GM19099 (cell line): ENCODE measurements around the gene CPTP.

Source experiments
- POLR2A ChIP-seq: IDR thresholded peaks from 3 replicates; pipeline ENCODE4 v1.6.1; 2011; ENCODE audit warnings: low read depth; ENCODE audit not compliant: insufficient read length; ENCODE audit errors: extremely low read depth

CPTP gene

DNA sequence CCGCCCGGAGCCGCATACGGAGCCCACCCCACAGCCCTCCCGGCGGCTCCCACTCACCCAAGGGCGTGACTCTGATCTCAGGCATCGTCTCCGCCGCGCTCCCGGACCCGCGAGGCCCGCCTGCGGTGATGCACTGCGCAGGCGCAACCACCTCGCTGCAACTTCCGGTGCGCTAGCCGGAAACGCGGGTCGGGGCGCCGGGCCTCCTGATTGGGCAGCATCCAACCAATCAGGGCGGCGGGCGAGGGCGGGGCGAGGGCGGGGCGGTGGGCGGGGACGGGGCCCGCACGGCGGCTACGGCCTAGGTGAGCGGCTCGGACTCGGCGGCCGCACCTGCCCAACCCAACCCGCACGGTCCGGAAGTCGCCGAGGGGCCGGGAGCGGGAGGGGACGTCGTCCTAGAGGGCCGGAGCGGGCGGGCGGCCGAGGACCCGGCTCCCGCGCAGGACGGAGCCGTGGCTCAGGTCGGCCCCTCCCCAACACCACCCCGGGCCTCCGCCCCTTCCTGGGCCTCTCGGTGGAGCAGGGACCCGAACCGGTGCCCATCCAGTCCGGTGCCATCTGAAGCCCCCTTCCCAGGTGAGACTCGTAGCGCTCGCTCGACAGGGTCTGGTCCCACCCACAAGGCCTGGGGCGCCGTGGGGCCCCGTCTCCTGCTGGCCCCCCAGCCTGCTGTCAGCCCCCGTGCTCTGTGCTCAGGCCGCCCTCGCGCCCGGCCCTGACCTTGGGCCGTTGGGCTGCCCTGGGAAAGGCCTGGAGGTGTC is at the start of gene CPTP, which contains the start of gene INTS11:
TSS of gene CPTP (plus strand) at position 279 of the 764 bp plus-strand sequence. CDS start 2,109 bp downstream, outside the sequence.
TSS of gene INTS11 (minus strand) at position 137 of the 764 bp plus-strand sequence. CDS start at position 85, 52 bp downstream.
- TF ChIP-seq POLR2A: peak; percentile 91

DNA sequence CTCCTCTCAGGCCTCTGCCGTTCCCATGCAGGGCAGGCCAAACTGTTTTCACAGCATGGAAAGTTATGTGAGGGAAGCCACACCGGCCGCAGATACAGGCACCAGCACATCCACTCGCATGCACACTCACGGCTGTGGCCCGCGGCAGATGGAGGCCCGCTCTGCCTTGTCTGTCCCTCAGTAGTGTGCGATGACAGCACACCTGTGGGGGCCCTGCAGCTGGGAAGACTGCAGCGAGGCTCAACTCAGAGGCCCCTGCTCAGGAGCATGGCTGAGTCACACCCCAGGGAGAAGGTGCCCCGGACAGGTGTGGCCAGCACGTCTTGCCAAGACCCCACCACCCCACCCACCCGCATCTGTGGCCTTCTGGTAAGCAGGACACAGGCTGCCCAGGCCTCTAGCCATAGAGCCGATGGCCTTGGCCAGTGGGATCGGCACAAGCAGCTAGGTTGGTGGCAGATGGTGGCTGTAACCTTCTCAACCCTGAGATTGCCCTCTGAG is 49.6 kb upstream of the CPTP start:
- no peak for TF ChIP-seq POLR2A

- TF ChIP-seq POLR2A: no peak
These were observed 48.8 kb upstream of the CPTP start for GRCh38 chr1:1275836-1276235.

DNA sequence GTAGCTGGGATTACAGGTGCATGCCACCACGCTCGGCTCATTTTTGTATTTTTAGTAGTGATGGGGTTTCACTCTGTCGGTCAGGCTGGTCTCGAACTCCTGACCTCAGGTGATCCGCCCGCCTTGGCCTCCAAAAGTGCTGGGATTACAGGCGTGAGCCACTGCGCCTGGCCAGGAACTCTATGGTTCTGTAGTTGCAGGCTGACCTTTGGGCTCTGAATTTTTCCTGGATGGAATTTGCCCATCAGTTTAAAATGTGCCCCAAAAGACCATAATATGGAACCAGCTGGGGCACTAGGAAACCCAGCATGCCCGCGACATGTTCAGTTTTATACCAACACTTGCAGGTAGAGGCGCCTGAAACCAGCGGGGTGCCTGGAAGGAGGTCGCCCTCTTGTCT is 46.0 kb upstream of the CPTP start:
- TF ChIP-seq POLR2A: no peak

- no peak for TF ChIP-seq POLR2A
These were observed 45.6 kb upstream of the CPTP start for GRCh38 chr1:1279028-1279427.

GRCh38 chr1:1280782-1281481 is 43.7 kb upstream of the CPTP start:
- no peak for TF ChIP-seq POLR2A

DNA sequence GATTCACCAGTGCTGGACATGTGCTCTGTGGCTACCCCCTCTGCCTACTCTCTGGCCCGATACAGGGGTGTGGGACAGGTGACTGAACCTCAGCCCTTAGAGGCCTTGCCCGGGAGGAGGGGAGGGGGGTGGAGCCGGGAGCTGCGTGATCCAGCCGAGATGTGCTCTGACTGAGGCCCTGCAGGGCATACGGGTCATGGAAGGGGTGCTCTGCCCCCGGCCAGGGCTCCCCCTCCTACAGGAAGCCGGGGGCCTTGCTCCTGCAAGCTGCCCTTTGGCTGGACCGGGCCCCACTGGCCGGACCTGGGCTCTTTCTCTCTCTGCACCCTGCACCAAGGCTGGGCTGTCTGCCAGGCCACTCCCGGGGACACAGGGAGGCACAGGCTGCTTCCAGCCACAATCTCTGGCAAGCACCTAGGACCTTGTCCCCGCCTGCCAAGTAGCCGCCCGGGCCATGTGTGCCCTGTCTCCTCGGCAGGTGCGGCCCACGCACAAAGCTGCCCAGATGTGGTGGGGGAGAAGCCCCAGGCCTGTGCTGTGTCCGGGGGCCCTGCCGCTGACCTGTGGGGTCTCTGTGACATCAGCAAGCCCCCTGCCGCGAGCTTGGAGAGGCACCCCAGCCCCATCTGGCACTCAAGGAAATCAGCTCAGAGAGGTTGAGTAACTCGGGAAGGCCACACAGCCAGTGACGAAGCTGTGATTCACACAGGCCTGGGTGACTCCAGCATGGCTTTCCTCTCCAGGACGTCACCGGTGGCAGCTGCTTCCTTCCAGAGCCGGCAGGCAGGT is 42.9 kb upstream of the CPTP start:
- TF ChIP-seq POLR2A: no peak

DNA sequence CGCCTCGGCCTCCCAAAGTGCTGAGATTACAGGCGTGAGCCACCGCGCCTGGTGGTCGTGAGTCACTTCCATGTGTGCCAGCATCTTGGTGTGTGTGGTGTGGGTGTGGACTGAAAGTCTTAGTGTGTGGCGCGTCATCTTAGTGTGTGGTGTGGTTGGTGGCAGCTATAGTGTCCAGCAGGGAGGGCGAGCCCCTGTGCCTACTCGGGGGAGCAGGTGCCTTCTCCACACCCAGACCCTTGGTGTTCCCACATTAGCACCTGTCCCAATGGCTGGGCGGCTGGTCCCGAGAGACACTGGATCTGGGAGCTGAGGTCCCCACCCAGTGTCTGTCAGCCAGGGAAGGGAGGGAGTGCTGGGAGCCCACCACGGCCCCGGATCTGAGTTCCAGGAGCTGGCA is 41.6 kb upstream of the CPTP start:
- no peak for TF ChIP-seq POLR2A

DNA sequence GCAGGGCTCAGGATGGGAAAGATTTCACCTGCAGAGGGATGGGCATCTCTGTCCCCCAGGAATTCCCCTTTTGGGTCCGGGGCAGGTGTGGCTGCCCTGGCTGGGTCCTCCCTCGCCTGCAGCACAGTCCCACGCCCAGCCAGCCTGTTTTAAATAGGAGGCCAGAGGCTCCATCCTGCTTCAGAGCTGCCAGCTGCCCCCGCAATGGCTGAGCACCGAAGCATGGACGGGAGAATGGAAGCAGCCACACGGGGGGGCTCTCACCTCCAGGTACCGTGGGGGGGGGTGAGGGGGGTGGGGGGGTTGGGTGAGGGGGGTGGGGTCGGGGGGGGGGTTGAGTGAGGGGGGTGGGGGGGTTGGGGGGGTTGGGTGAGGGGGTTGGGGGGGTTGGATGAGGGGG is 40.8 kb upstream of the CPTP start:
- no peak for TF ChIP-seq POLR2A

DNA sequence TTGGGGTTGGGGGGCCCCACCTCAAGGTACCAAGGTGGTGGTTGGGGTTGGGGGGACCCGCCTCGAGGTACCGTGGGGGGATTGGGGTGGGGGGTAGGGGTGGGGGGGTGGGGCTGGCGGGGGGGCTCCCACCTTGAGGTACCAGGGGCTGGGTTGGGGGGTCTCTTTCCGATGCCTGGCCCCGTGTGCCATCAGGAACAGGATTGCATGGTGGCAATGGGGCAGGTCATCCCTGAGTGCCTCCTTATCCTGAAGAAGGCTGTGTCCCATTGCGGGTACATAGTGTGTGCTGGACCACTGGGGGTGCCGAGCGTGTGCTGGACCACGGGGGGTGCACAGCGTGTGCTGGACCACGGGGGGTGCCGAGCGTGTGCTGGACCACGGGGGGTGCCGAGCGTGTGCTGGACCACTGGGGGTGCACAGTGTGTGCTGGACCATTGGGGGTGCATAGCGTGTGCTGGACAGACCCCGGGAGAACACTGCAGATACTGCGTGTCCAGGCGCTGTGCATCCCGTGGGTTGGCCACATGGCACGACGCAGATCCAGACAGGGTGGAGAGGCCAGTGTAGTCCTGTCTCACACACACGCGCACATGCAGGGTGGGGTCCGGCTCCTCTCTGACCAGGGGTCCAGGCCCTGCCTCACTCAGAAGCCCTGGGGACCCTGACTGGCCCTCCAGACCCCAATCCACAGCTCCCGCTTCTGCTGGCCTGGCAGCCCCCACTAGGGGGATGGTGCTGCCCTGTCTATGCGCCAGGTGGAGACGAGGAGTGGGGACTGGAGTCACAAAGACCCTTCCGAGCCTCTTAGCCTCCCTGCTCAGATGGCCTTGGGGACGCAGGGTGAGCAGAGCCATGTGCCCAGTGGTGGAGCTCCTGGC is 40.1 kb upstream of the CPTP start:
- no peak for TF ChIP-seq POLR2A

GRCh38 chr1:1285102-1285571 is 39.5 kb upstream of the CPTP start:
- no peak for TF ChIP-seq POLR2A

DNA sequence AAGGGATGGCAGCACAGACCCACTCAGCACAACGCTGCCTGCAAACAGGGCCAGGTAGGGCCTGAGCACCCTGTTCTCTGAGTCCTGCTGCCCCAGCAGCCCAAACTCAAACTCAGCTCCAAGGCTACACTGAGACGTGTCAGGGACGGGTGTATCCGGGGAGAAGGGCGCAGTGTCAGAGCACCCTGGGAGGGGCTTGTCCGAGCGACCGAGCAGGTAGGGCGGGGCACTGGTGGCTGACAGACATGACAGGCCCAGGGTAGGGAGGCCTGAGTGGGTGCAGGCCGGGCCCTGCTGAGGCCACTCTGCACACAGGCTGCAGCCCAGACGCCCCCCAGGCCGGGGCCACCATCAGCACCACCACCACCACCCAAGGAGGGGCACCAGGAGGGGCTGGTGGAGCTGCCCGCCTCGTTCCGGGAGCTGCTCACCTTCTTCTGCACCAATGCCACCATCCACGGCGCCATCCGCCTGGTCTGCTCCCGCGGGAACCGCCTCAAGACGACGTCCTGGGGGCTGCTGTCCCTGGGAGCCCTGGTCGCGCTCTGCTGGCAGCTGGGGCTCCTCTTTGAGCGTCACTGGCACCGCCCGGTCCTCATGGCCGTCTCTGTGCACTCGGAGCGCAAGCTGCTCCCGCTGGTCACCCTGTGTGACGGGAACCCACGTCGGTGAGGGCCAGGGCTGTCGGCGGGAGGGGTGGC is 38.8 kb upstream of the CPTP start:
- no peak for TF ChIP-seq POLR2A
